Mesenchymal stem cell (in vitro differentiated cells and primary cell): ENCODE measurements around the gene MAN1C1.

Experiments used
- DNase-seq: peaks from one replicate; pipeline ENCODE4 v3.0.0-alpha.2; 2013
- H2AFZ ChIP-seq: one replicate; pipeline ENCODE4 v1.6.1; 2013; ENCODE audit warnings: low read depth, mild to moderate bottlenecking, control low read depth, inconsistent platforms, low read length, moderate library complexity
- H2AK5ac ChIP-seq: 2 replicates; pipeline ENCODE4 v1.6.1; 2013; ENCODE audit warnings: low read length, moderate library complexity, mild to moderate bottlenecking, inconsistent platforms; ENCODE audit not compliant: severe bottlenecking
- H2BK120ac ChIP-seq: one replicate; pipeline ENCODE4 v1.6.1; 2013; ENCODE audit warnings: low read depth, mild to moderate bottlenecking, inconsistent platforms, low read length, moderate library complexity
- H2BK12ac ChIP-seq, 2 experiments: one replicate each; pipeline ENCODE4 v1.6.1; 2013; ENCODE audit warnings: inconsistent platforms in 2 of 2, low read length in 2 of 2, mild to moderate bottlenecking in 2 of 2, moderate library complexity in 2 of 2, control low read depth in 1 of 2
- H2BK15ac ChIP-seq: one replicate; pipeline ENCODE4 v1.6.1; 2013; ENCODE audit warnings: mild to moderate bottlenecking, low read depth, inconsistent platforms; ENCODE audit not compliant: poor library complexity, severe bottlenecking
- H2BK5ac ChIP-seq: 2 replicates; pipeline ENCODE4 v1.6.1; 2013; ENCODE audit warnings: low read depth, mild to moderate bottlenecking, low read length, control low read depth, inconsistent platforms; ENCODE audit not compliant: poor library complexity, severe bottlenecking
- H3K14ac ChIP-seq, 2 experiments: one replicate each; pipeline ENCODE4 v1.6.1; 2013; ENCODE audit warnings: inconsistent platforms in 2 of 2, low read length in 2 of 2, control low read depth in 1 of 2, mild to moderate bottlenecking in 1 of 2, moderate library complexity in 1 of 2
- H3K18ac ChIP-seq, 2 experiments: one replicate each; pipeline ENCODE4 v1.6.1; 2013; ENCODE audit warnings: inconsistent platforms in 2 of 2, low read length in 2 of 2, control low read depth in 1 of 2, low read depth in 1 of 2, mild to moderate bottlenecking in 1 of 2
- H3K23ac ChIP-seq, 2 experiments: one replicate each; pipeline ENCODE4 v1.6.1; 2013; ENCODE audit warnings: inconsistent platforms in 2 of 2, low read length in 2 of 2, mild to moderate bottlenecking in 2 of 2, moderate library complexity in 2 of 2, control low read depth in 1 of 2
- H3K27ac ChIP-seq: 2 replicates; pipeline ENCODE4 v1.5.1; 2013; ENCODE audit warnings: mild to moderate bottlenecking, moderate library complexity, low read length, control low read depth, inconsistent platforms; ENCODE audit not compliant: poor library complexity, severe bottlenecking
- H3K27me3 ChIP-seq, 2 experiments: 2 replicates each; pipeline versions ENCODE4 v1.6.1 to v1.7.0; 2013; ENCODE audit warnings: low read length in 2 of 2, mild to moderate bottlenecking in 2 of 2, moderate library complexity in 2 of 2, control low read depth in 1 of 2, inconsistent platforms in 1 of 2; ENCODE audit not compliant: control insufficient read depth in 1 of 2, insufficient read depth in 1 of 2
- H3K36me3 ChIP-seq, 2 experiments: 2 replicates each; pipeline versions ENCODE4 v1.6.1 to v1.7.0; 2013; ENCODE audit warnings: low read length in 2 of 2, control low read depth in 1 of 2, inconsistent platforms in 1 of 2, low read depth in 1 of 2, mild to moderate bottlenecking in 1 of 2; ENCODE audit not compliant: insufficient read depth in 2 of 2, control insufficient read depth in 1 of 2
- H3K4ac ChIP-seq, 2 experiments: one replicate each; pipeline ENCODE4 v1.6.1; 2013; ENCODE audit warnings: inconsistent platforms in 2 of 2, low read length in 2 of 2, mild to moderate bottlenecking in 2 of 2, moderate library complexity in 2 of 2, control low read depth in 1 of 2, low read depth in 1 of 2
- H3K4me1 ChIP-seq: 2 replicates; pipeline ENCODE4 v1.6.1; 2013; ENCODE audit warnings: low read depth, low read length, control low read depth; ENCODE audit not compliant: control insufficient read depth, insufficient read depth
- H3K4me2 ChIP-seq: 2 replicates; pipeline ENCODE4 v1.6.1; 2013; ENCODE audit warnings: low read length, mild to moderate bottlenecking, inconsistent platforms; ENCODE audit not compliant: poor library complexity, severe bottlenecking
- H3K4me3 ChIP-seq, 2 experiments: 2 replicates each; pipeline versions ENCODE4 v1.5.1 to v1.7.0; 2013; ENCODE audit warnings: low read length in 2 of 2, mild to moderate bottlenecking in 2 of 2, control low read depth in 1 of 2, low read depth in 1 of 2; ENCODE audit not compliant: insufficient read depth in 1 of 2
- H3K79me1 ChIP-seq: replicated peaks from 2 replicates; pipeline ENCODE4 v1.6.1; 2013; ENCODE audit warnings: mild to moderate bottlenecking, control low read depth, low read length, inconsistent platforms; ENCODE audit not compliant: poor library complexity, severe bottlenecking
- H3K9ac ChIP-seq: 2 replicates; pipeline ENCODE4 v1.7.0; 2013; ENCODE audit warnings: mild to moderate bottlenecking, low read length, moderate library complexity
- H3K9me3 ChIP-seq: 2 replicates; pipeline ENCODE4 v1.7.0; 2013; ENCODE audit warnings: mild to moderate bottlenecking, low read length; ENCODE audit not compliant: control insufficient read depth
- H4K8ac ChIP-seq: one replicate; pipeline ENCODE4 v1.6.1; 2013; ENCODE audit warnings: inconsistent platforms, mild to moderate bottlenecking, low read length, moderate library complexity
- H4K91ac ChIP-seq: one replicate; pipeline ENCODE4 v1.6.1; 2013; ENCODE audit warnings: mild to moderate bottlenecking, low read length, inconsistent platforms
- WGBS: methylation state at CpG from one replicate; pipeline ENCODE4 v1.1.7; 2013; ENCODE audit warnings: mixed read lengths; 5-methylcytosine and 5-hydroxymethylcytosine counted together

MAN1C1 gene

GRCh38 chr1:25611843-25612242 is 4.7 kb upstream of the MAN1C1 start:
- WGBS = 90% methylated on average over 1 of the region's 1 CpG
- H3K27ac ChIP-seq = no peak overlapping the region
- H4K91ac ChIP-seq = no peak overlapping the region
- no peak overlapping the region for H2BK120ac ChIP-seq
- no peak overlapping the region for H3K4me3 ChIP-seq
- H3K9ac ChIP-seq = no peak overlapping the region
- no peak overlapping the region for H3K23ac ChIP-seq
- H3K4ac ChIP-seq = no peak overlapping the region
- no peaks in the 10 kb centered on the region for H3K79me1 ChIP-seq
- H2BK5ac ChIP-seq = no peak overlapping the region
- H2BK15ac ChIP-seq = no peak overlapping the region
- no peak overlapping the region for H2AK5ac ChIP-seq
- peaks cover 21 to 54% of the 10 kb centered on the region in 2 experiments for H3K27me3 ChIP-seq
- no peak for DNase-seq
- H3K14ac ChIP-seq = no peak overlapping the region
- H4K8ac ChIP-seq = no peak overlapping the region
- no peak overlapping the region for H2BK12ac ChIP-seq
- no peaks in the 10 kb centered on the region for H3K36me3 ChIP-seq
- H3K9me3 ChIP-seq = no peaks in the 10 kb centered on the region
- no peak overlapping the region for H3K18ac ChIP-seq
- peaks cover 9% of the 10 kb centered on the region for H3K4me1 ChIP-seq
- H3K4me2 ChIP-seq = no peak overlapping the region
- no peak overlapping the region for H2AFZ ChIP-seq

DNA sequence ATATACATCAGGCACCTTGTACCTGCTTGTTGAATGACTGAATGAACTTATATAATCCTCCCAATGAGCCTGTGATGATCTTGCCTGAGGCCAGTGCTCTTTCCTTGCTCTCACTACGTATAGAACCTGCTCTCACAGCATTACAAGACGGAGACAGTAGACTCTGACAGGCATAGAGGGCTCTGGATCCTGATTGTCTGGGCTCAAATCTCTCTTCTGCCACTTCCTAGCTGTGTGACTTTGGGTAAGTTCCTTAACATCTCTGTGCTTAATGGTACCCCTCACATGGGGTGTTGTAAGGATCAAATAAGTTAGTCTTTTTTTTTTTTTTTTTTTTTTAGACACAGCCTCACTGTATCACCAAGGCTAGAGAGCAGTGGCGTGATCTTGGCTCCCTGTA is 4.2 kb upstream of the MAN1C1 start:
- Histone ChIP-seq H2BK120ac (no peak overlapping the region), H3K18ac (no peak overlapping the region), H3K36me3 (no peaks in the 10 kb centered on the region), H3K23ac (no peak overlapping the region), H4K91ac (no peak overlapping the region), H3K9me3 (no peaks in the 10 kb centered on the region), H3K27ac (no peak overlapping the region), H2BK12ac (no peak overlapping the region), H2BK15ac (no peak overlapping the region), H3K4me3 (no peak overlapping the region), H2AK5ac (no peak overlapping the region), H2AFZ (no peak overlapping the region), H3K79me1 (no peaks in the 10 kb centered on the region), H3K27me3 (peaks cover 21 to 49% of the 10 kb centered on the region in 2 experiments), H4K8ac (no peak overlapping the region), H3K4me1 (peaks cover 14% of the 10 kb centered on the region), H3K9ac (no peak overlapping the region), H2BK5ac (no peak overlapping the region), H3K14ac (no peak overlapping the region), H3K4ac (no peak overlapping the region), H3K4me2 (no peak overlapping the region)
- DNase-seq = no peak
- WGBS = 74% methylated on average over 3 of the region's 3 CpGs

- H2BK5ac ChIP-seq = no peak overlapping the region
- 79% methylated on average over 3 of the region's 3 CpGs for WGBS
These were observed 3.5 kb upstream of the MAN1C1 start for GRCh38 chr1:25613091-25613490.

DNA sequence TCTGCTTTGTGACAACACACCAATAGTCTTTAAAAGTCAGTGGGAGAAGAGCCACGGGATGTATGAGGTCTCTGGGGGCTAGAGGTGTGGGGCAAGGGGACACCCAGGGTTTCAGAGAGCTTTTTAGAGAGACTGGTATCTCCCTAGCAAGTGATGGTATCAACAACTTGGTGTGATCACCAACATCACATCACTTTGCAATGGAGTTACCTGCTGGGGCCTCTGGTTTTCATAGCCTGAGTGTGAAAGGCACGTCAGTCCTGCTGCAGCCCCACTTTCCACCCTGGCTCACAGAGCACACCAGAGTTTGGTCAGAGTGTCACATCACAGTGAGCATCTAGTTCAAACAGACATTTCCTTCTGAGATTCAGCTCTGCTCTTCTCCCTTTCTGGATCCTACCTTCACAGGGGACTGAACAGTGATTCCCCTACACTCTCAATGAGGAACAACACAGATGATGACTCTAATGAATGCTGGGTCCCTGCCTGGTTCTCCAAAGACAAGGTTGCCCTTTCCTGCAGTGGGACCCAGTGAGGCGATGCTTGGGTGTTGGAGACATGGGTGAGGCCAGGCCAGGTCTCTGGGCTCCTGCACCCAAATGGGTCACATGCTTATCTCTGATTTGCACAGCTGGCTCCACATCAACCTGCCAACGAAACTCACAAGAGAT is 2.0 kb upstream of the MAN1C1 start:
- H3K9me3 ChIP-seq = no peaks in the 10 kb centered on the region
- H3K27ac ChIP-seq = no peak overlapping the region

More at GRCh38 chr1:25613091-25613490, 3.5 kb upstream of the MAN1C1 start:
- no peak overlapping the region for H3K9ac ChIP-seq
- no peaks in the 10 kb centered on the region for H3K9me3 ChIP-seq
- H3K4me2 ChIP-seq = no peak overlapping the region
- H3K79me1 ChIP-seq = no peaks in the 10 kb centered on the region
- no peak overlapping the region for H3K4me3 ChIP-seq
- H3K36me3 ChIP-seq = no peaks in the 10 kb centered on the region
- H3K14ac ChIP-seq = no peak overlapping the region
- no peak overlapping the region for H2AFZ ChIP-seq
- no peak overlapping the region for H4K8ac ChIP-seq
- no peak overlapping the region for H3K23ac ChIP-seq
- no peak overlapping the region for H2BK120ac ChIP-seq
- no peak overlapping the region for H3K27ac ChIP-seq
- no peak overlapping the region for H2BK12ac ChIP-seq
- H3K27me3 ChIP-seq = peaks cover 21 to 54% of the 10 kb centered on the region in 2 experiments
- H3K4me1 ChIP-seq = peaks cover 21% of the 10 kb centered on the region
- H3K4ac ChIP-seq = no peak overlapping the region
- no peak overlapping the region for H4K91ac ChIP-seq
- no peak overlapping the region for H3K18ac ChIP-seq
- H2AK5ac ChIP-seq = no peak overlapping the region
- DNase-seq = no peak
- H2BK15ac ChIP-seq = no peak overlapping the region

More for the DNA sequence above, 2.0 kb upstream of the MAN1C1 start:
- Histone ChIP-seq H3K4ac (no peak overlapping the region), H3K4me3 (no peak overlapping the region), H2AK5ac (no peak overlapping the region), H3K79me1 (no peaks in the 10 kb centered on the region), H3K4me2 (no peak overlapping the region), H3K4me1 (peaks cover 24% of the 10 kb centered on the region), H4K91ac (no peak overlapping the region), H3K18ac (no peak overlapping the region), H2BK5ac (no peak overlapping the region), H4K8ac (no peak overlapping the region), H3K14ac (no peak overlapping the region), H3K23ac (no peak overlapping the region), H2BK120ac (no peak overlapping the region), H2BK15ac (no peak overlapping the region), H3K27me3 (peaks cover 21 to 66% of the 10 kb centered on the region in 2 experiments), H3K36me3 (no peaks in the 10 kb centered on the region), H3K9ac (no peak overlapping the region), H2AFZ (no peak overlapping the region), H2BK12ac (no peak overlapping the region)
- WGBS = 63% methylated on average over 3 of the region's 4 CpGs
- DNase-seq = no peak
